ENCODE measurements around the gene MT1M.
"Not testable (repeated sequence)": the region's sequence is repeated elsewhere in the genome, so short reads cannot be mapped to it uniquely, and the experiment has no call there.

MT1M gene

GRCh38 chr16:56652600-56652999 is 20.1 kb downstream of the MT1M start:
- no peak for DNase-seq

- DNase-seq = no peak
These were observed 20.8 kb downstream of the MT1M start for GRCh38 chr16:56653218-56653617.

- no peak for DNase-seq
These were observed 25.3 kb downstream of the MT1M start, which contains the start of gene MT1F for GRCh38 chr16:56657555-56658326. TSS of gene MT1F (plus strand) at chr16:56657959. CDS start at chr16:56658059, 100 bp downstream.

GRCh38 chr16:56658327-56658875 is 25.9 kb downstream of the MT1M start:
- DNase-seq = no peak

- DNase-seq = no peak
These were observed 30.2 kb downstream of the MT1M start for GRCh38 chr16:56662357-56663354.

- no peak for DNase-seq
These were observed 32.0 kb downstream of the MT1M start for GRCh38 chr16:56664506-56664905.

GRCh38 chr16:56665286-56666261 is 33.1 kb downstream of the MT1M start:
- not testable (repeated sequence) for DNase-seq

GRCh38 chr16:56667581-56668571 is 35.4 kb downstream of the MT1M start, which contains the start of gene MT1G:
TSS of gene MT1G (minus strand) at chr16:56668065. CDS start at chr16:56667993, 72 bp downstream.
- no peak for DNase-seq

- no peak for DNase-seq
These were observed 36.8 kb downstream of the MT1M start, which contains the start of gene MT1H for GRCh38 chr16:56669005-56669839. TSS of gene MT1H (plus strand) at chr16:56669814. CDS start at chr16:56669885, 71 bp downstream.

- no peak for DNase-seq
These were observed 37.6 kb downstream of the MT1M start for GRCh38 chr16:56669840-56670619.

GRCh38 chr16:56670620-56670934 is 38.1 kb downstream of the MT1M start:
- DNase-seq = no peak

- not testable (repeated sequence) for DNase-seq
These were observed 39.2 kb downstream of the MT1M start for GRCh38 chr16:56671691-56672090.

- DNase-seq = not testable (repeated sequence)
These were observed 39.7 kb downstream of the MT1M start for GRCh38 chr16:56672171-56672570.

- DNase-seq = no peak
These were observed 40.5 kb downstream of the MT1M start for GRCh38 chr16:56672761-56673536.

- DNase-seq = no peak
These were observed 41.5 kb downstream of the MT1M start for GRCh38 chr16:56673921-56674320.

GRCh38 chr16:56674570-56674969 is 42.1 kb downstream of the MT1M start:
- not testable (repeated sequence) for DNase-seq

- no peak for DNase-seq
These were observed 43.3 kb downstream of the MT1M start for GRCh38 chr16:56675685-56676210.

- DNase-seq = no peak
These were observed 45.0 kb downstream of the MT1M start for GRCh38 chr16:56677474-56677873.

Measured in DMS 273 treated with DMSO at 0.1 percent for 48 hours (cell line).